Stimulated activated naive B cell treated with anti-CD40 and anti-IgM and Interleukin-4, amounts not matched to agents 10 μg/mL and 1 μg/mL and 100 μg/mL, for 72 hours (primary cell): ENCODE measurements around the gene SSX2IP.
"Not testable (repeated sequence)": the region's sequence is repeated elsewhere in the genome, so short reads cannot be mapped to it uniquely, and the experiment has no call there.

Experiments used
- ATAC-seq, 2 donors: fragments of 150-1000 bp; cut with Tn5 transposase; replicated peaks; 2 replicates each; pipeline ENCODE4 v1.10.0; 2021; ENCODE audit warnings: moderate library complexity in 1 of 2
- DNase-seq: peaks from one replicate; pipeline ENCODE4 v3.0.0; 2021
- H3K27ac Mint-ChIP-seq: one replicate; pipeline ENCODE4 v1.8.0; 2022; ENCODE audit warnings: mild to moderate bottlenecking, mixed read lengths
- H3K27me3 Mint-ChIP-seq, 2 donors: one replicate each; pipeline ENCODE4 v1.8.0; 2022; ENCODE audit warnings: mixed read lengths in 2 of 2
- H3K36me3 Mint-ChIP-seq, 2 donors: one replicate each; pipeline ENCODE4 v1.8.0; 2022; ENCODE audit warnings: mixed read lengths in 2 of 2, mild to moderate bottlenecking in 1 of 2
- H3K4me1 Mint-ChIP-seq, 2 donors: one replicate each; pipeline ENCODE4 v1.8.0; 2022; ENCODE audit warnings: mixed read lengths in 2 of 2, mild to moderate bottlenecking in 1 of 2
- H3K4me3 Mint-ChIP-seq, 2 donors: one replicate each; pipeline ENCODE4 v1.8.0; 2022; ENCODE audit warnings: mild to moderate bottlenecking in 2 of 2, mixed read lengths in 2 of 2, moderate library complexity in 1 of 2
- H3K9me3 Mint-ChIP-seq, 2 donors: one replicate each; pipeline ENCODE4 v1.8.0; 2022; ENCODE audit warnings: mixed read lengths in 2 of 2, mild to moderate bottlenecking in 1 of 2

Gene SSX2IP, protein sequence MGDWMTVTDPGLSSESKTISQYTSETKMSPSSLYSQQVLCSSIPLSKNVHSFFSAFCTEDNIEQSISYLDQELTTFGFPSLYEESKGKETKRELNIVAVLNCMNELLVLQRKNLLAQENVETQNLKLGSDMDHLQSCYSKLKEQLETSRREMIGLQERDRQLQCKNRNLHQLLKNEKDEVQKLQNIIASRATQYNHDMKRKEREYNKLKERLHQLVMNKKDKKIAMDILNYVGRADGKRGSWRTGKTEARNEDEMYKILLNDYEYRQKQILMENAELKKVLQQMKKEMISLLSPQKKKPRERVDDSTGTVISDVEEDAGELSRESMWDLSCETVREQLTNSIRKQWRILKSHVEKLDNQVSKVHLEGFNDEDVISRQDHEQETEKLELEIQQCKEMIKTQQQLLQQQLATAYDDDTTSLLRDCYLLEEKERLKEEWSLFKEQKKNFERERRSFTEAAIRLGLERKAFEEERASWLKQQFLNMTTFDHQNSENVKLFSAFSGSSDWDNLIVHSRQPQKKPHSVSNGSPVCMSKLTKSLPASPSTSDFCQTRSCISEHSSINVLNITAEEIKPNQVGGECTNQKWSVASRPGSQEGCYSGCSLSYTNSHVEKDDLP

DNA sequence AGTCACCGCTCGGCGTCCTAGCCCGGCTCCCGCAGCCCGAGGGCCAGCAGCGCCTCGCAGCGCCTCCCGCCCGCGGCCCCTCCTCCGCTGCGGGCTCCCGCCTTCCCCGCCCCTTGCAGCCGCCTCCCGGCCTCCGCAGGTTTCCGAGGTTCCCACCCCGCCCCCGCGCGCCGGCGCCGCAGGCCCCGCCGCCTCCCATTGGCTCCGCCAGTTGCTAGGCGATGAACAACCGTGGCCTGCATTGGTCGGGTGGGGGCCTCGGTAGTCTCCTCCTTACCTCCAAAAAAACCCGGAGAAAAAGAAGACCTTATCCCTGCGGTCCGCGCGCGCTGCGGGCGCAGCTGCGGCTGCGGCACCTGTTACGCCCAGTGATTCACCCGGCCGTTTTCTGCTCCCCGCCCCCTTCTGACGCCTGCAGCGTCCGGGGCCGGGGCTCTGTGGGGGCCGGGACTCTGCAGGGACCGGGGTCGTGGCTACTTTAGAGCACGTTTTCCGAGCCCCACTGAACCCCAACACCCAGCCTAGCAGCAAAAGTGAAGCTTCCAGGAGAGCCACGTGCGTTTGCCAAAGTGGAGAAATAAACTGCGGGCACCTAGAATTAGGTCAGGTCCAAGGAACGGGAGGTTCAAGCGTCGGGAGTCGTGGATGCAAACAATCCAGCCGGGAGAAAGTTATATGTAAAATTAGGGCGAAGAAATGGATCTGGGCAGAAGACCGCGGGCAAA, at the start of gene SSX2IP:
Gene SSX2IP, minus strand, starts transcription at position 65 of the 725 bp plus-strand sequence. CDS start 19,242 bp downstream, outside the sequence.
- peak within 1 kb of the TSS; percentile 91 to 99 for H3K4me3 Mint-ChIP-seq
- H3K36me3 Mint-ChIP-seq = no peaks in the 10 kb centered on the region
- peaks cover 21 to 29% of the 10 kb centered on the region in 2 donors for H3K4me1 Mint-ChIP-seq
- DNase-seq = peak; percentile 97
- peak; percentile 92 to 93 for ATAC-seq
- H3K27me3 Mint-ChIP-seq = no peaks in the 10 kb centered on the region
- no peaks in the 10 kb centered on the region for H3K9me3 Mint-ChIP-seq
- peak within 1 kb of the TSS; percentile 97 for H3K27ac Mint-ChIP-seq

- Mint-ChIP-seq H3K36me3 (no peaks in the 10 kb centered on the region), H3K27me3 (peaks cover 0 to 9% of the 10 kb centered on the region in 2 donors), H3K9me3 (no peaks in the 10 kb centered on the region), H3K4me3 (no peak overlapping the region), H3K27ac (no peak overlapping the region), H3K4me1 (no peaks in the 10 kb centered on the region)
- DNase-seq = no peak
- ATAC-seq = no peak
These were observed 48.0 kb upstream of the SSX2IP start for GRCh38 chr1:84738237-84738636.

GRCh38 chr1:84737590-84737989, 47.3 kb upstream of the SSX2IP start:
- H3K9me3 Mint-ChIP-seq = no peaks in the 10 kb centered on the region
- no peak overlapping the region for H3K4me3 Mint-ChIP-seq
- ATAC-seq = no peak
- H3K27ac Mint-ChIP-seq = no peak overlapping the region
- peaks cover 0 to 9% of the 10 kb centered on the region in 2 donors for H3K27me3 Mint-ChIP-seq
- no peaks in the 10 kb centered on the region for H3K36me3 Mint-ChIP-seq
- no peak for DNase-seq
- no peaks in the 10 kb centered on the region for H3K4me1 Mint-ChIP-seq

- ATAC-seq (no peak), DNase-seq (no peak)
- H3K27ac Mint-ChIP-seq = no peak overlapping the region
- H3K36me3 Mint-ChIP-seq = no peaks in the 10 kb centered on the region
- H3K4me3 Mint-ChIP-seq = no peak overlapping the region
- H3K4me1 Mint-ChIP-seq = no peaks in the 10 kb centered on the region
- H3K9me3 Mint-ChIP-seq = peaks cover 0 to 2% of the 10 kb centered on the region in 2 donors
- peaks cover 0 to 14% of the 10 kb centered on the region in 2 donors for H3K27me3 Mint-ChIP-seq
These were observed 46.7 kb upstream of the SSX2IP start for GRCh38 chr1:84736944-84737343.

- Mint-ChIP-seq H3K9me3 (peaks cover 0 to 2% of the 10 kb centered on the region in 2 donors), H3K27ac (no peak overlapping the region), H3K4me1 (no peaks in the 10 kb centered on the region), H3K36me3 (no peaks in the 10 kb centered on the region), H3K4me3 (no peak overlapping the region), H3K27me3 (peaks cover 4 to 17% of the 10 kb centered on the region in 2 donors)
- DNase-seq (no peak), ATAC-seq (no peak)
These were observed 46.2 kb upstream of the SSX2IP start for GRCh38 chr1:84736445-84736844.

- no peak for ATAC-seq
- H3K27ac Mint-ChIP-seq = no peak overlapping the region
- no peak overlapping the region for H3K4me3 Mint-ChIP-seq
- no peak for DNase-seq
- no peaks in the 10 kb centered on the region for H3K36me3 Mint-ChIP-seq
- H3K4me1 Mint-ChIP-seq = no peaks in the 10 kb centered on the region
- H3K27me3 Mint-ChIP-seq = peaks cover 12 to 27% of the 10 kb centered on the region in 2 donors
- H3K9me3 Mint-ChIP-seq = peaks cover 0 to 2% of the 10 kb centered on the region in 2 donors
These were observed 45.2 kb upstream of the SSX2IP start for GRCh38 chr1:84735483-84735882.

DNA sequence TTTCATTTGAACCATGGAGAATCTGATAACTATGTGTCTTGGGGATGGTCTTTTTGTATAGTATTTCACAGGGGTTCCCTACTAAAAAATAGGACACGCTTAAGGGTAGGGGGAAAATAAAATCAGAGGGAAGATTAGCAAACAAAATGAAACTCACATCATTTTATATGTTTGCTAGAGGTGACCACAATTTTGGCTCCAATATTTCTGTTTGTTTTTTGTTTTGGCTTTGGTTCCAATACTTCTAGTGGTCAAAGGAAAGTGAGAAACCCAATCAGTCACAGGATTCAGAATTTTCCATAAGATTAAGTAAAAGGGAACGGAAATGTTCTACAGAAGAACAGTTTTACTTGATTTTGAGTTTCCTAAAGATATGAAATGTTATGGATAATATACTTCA, 42.3 kb upstream of the SSX2IP start:
- no peaks in the 10 kb centered on the region for H3K4me1 Mint-ChIP-seq
- H3K9me3 Mint-ChIP-seq = peaks cover 0 to 2% of the 10 kb centered on the region in 2 donors
- ATAC-seq (no peak), DNase-seq (no peak)
- peaks cover 12 to 30% of the 10 kb centered on the region in 2 donors for H3K27me3 Mint-ChIP-seq
- no peaks in the 10 kb centered on the region for H3K36me3 Mint-ChIP-seq
- no peak overlapping the region for H3K4me3 Mint-ChIP-seq
- H3K27ac Mint-ChIP-seq = no peak overlapping the region

DNA sequence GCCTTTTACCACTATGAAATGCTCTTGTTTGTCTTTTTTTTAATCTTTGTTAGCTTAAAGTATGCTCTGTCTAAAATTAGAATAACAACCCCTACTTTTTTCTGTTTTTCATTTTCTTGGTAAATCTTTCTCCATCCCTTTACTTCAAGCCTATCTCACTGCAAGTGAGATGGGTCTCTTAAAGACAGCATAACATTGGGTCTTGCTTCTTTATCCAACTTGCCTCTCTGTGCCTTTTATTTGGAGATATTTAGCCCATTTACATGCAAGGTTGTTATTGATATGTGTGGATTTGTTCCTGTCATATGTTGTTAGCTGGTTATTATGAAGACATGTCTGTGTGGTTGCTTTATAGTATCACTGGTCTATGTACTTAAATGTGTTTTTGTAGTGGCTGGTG, 41.3 kb upstream of the SSX2IP start:
- Mint-ChIP-seq H3K4me1 (no peaks in the 10 kb centered on the region), H3K36me3 (no peaks in the 10 kb centered on the region), H3K4me3 (no peak overlapping the region), H3K9me3 (peaks cover 0 to 2% of the 10 kb centered on the region in 2 donors), H3K27ac (no peak overlapping the region), H3K27me3 (peaks cover 12 to 27% of the 10 kb centered on the region in 2 donors)
- ATAC-seq = no peak
- DNase-seq = no peak

GRCh38 chr1:84727711-84728110, 37.5 kb upstream of the SSX2IP start:
- not testable (repeated sequence) for H3K27ac Mint-ChIP-seq, H3K9me3 Mint-ChIP-seq, DNase-seq, ATAC-seq, H3K4me3 Mint-ChIP-seq, H3K4me1 Mint-ChIP-seq, H3K36me3 Mint-ChIP-seq
- H3K27me3 Mint-ChIP-seq = peaks cover 12 to 29% of the 10 kb centered on the region in 2 donors

GRCh38 chr1:84726593-84727499, 36.6 kb upstream of the SSX2IP start:
- Mint-ChIP-seq H3K4me1 (no peaks in the 10 kb centered on the region), H3K4me3 (no peak overlapping the region), H3K9me3 (no peaks in the 10 kb centered on the region), H3K27ac (no peak overlapping the region), H3K36me3 (no peaks in the 10 kb centered on the region), H3K27me3 (peaks cover 12 to 25% of the 10 kb centered on the region in 2 donors)
- ATAC-seq (no peak), DNase-seq (no peak)

GRCh38 chr1:84724128-84724860, 34.0 kb upstream of the SSX2IP start:
- Mint-ChIP-seq H3K4me3 (no peak overlapping the region), H3K27me3 (peaks cover 0 to 7% of the 10 kb centered on the region in 2 donors), H3K9me3 (no peaks in the 10 kb centered on the region), H3K4me1 (no peaks in the 10 kb centered on the region), H3K36me3 (no peaks in the 10 kb centered on the region), H3K27ac (no peak overlapping the region)
- peak in 1 of 2 donors; percentile 46 for ATAC-seq
- no peak for DNase-seq

GRCh38 chr1:84722794-84723193, 32.5 kb upstream of the SSX2IP start:
- H3K27ac Mint-ChIP-seq = no peak overlapping the region
- H3K4me3 Mint-ChIP-seq = no peak overlapping the region
- no peak for DNase-seq
- ATAC-seq = no peak
- H3K36me3 Mint-ChIP-seq = no peaks in the 10 kb centered on the region
- H3K4me1 Mint-ChIP-seq = no peaks in the 10 kb centered on the region
- peaks cover 0 to 7% of the 10 kb centered on the region in 2 donors for H3K27me3 Mint-ChIP-seq
- H3K9me3 Mint-ChIP-seq = no peaks in the 10 kb centered on the region

DNA sequence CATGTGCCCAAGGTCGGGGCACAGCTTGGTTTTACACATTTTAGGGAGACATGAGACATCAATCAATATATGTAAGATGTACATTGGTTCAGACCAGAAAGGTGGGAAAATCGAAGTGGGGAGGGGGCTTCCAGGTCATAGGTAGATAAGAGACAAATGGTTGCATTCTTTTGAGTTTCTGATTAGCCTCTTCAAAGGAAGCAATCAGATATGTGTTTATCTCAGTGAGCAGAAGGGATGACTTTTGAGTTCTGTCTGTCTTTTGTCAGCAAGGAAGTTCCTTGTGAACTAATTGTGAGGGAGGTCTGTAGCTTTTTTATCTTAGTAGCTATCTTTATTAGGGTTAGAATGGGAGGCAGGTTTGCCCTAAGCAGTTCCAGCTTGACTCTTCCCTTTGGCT, 31.6 kb upstream of the SSX2IP start:
- not testable (repeated sequence) for H3K27ac Mint-ChIP-seq, H3K4me3 Mint-ChIP-seq, H3K27me3 Mint-ChIP-seq, ATAC-seq, DNase-seq, H3K36me3 Mint-ChIP-seq, H3K4me1 Mint-ChIP-seq, H3K9me3 Mint-ChIP-seq
